H9 (cell line): ENCODE results near the gene RAB11FIP5. TPM values are rescaled to one million over a fixed set of nuclear protein-coding genes. Genes with fewer than 3 reads are reported as not detected.

ENCODE experiments used
- DNase-seq: peaks from one replicate; pipeline ENCODE4 v3.0.0-alpha.2; 2017
- H2AFZ ChIP-seq: one replicate; pipeline ENCODE4 v1.6.1; 2013; ENCODE audit warnings: mild to moderate bottlenecking, low read length, control low read depth, moderate library complexity
- H2AK5ac ChIP-seq: 2 replicates; pipeline ENCODE4 v1.6.1; 2013; ENCODE audit warnings: low read length, control low read depth, mixed read lengths; ENCODE audit not compliant: insufficient read length
- H2BK120ac ChIP-seq: one replicate; pipeline ENCODE4 v1.6.1; 2013; ENCODE audit warnings: low read depth, mild to moderate bottlenecking, low read length, control low read depth, inconsistent platforms; ENCODE audit not compliant: poor library complexity, severe bottlenecking
- H2BK12ac ChIP-seq: 2 replicates; pipeline ENCODE4 v1.6.1; 2013; ENCODE audit warnings: low read length, control low read depth, mixed read lengths, low read depth; ENCODE audit not compliant: insufficient read length
- H2BK15ac ChIP-seq: 2 replicates; pipeline ENCODE4 v1.6.1; 2013; ENCODE audit warnings: low read depth, low read length, control low read depth
- H2BK20ac ChIP-seq: one replicate; pipeline ENCODE4 v1.6.1; 2013; ENCODE audit warnings: low read depth, mild to moderate bottlenecking, low read length, control low read depth, inconsistent platforms; ENCODE audit not compliant: poor library complexity, severe bottlenecking
- H2BK5ac ChIP-seq: 2 replicates; pipeline ENCODE4 v1.6.1; 2013; ENCODE audit warnings: low read length, control low read depth, mixed read lengths; ENCODE audit not compliant: insufficient read length
- H3K14ac ChIP-seq: 2 replicates; pipeline ENCODE4 v1.6.1; 2013; ENCODE audit warnings: low read length, control low read depth; ENCODE audit not compliant: insufficient read depth
- H3K18ac ChIP-seq: 2 replicates; pipeline ENCODE4 v1.6.1; 2013; ENCODE audit warnings: low read depth, mild to moderate bottlenecking, mixed read lengths, low read length, control low read depth; ENCODE audit not compliant: insufficient read length
- H3K23ac ChIP-seq: 2 replicates; pipeline ENCODE4 v1.6.1; 2013; ENCODE audit warnings: low read length, control low read depth, mixed read lengths, low read depth; ENCODE audit not compliant: insufficient read length
- H3K23me2 ChIP-seq: 2 replicates; pipeline ENCODE4 v1.6.1; 2013; ENCODE audit warnings: low read depth, mild to moderate bottlenecking, mixed read lengths, low read length, control low read depth; ENCODE audit not compliant: insufficient read length, poor library complexity, severe bottlenecking
- H3K27ac ChIP-seq: 2 replicates; pipeline ENCODE4 v1.5.1; 2013; ENCODE audit warnings: low read length, control low read depth, mixed read lengths, low read depth; ENCODE audit not compliant: insufficient read length
- H3K27me3 ChIP-seq: 2 replicates; pipeline ENCODE4 v1.6.1; 2013; ENCODE audit warnings: low read length, control low read depth, inconsistent platforms; ENCODE audit not compliant: insufficient read depth
- H3K4ac ChIP-seq: 2 replicates; pipeline ENCODE4 v1.6.1; 2013; ENCODE audit warnings: low read depth, mild to moderate bottlenecking, control low read depth, inconsistent platforms, low read length, moderate library complexity
- H3K4me1 ChIP-seq: 2 replicates; pipeline ENCODE4 v1.6.1; 2013; ENCODE audit warnings: low read length, control low read depth, inconsistent platforms; ENCODE audit not compliant: insufficient read depth
- H3K4me2 ChIP-seq: 2 replicates; pipeline ENCODE4 v1.6.1; 2013; ENCODE audit warnings: low read length, control low read depth, mixed read lengths; ENCODE audit not compliant: insufficient read length, insufficient read depth
- H3K56ac ChIP-seq: 2 replicates; pipeline ENCODE4 v1.6.1; 2013; ENCODE audit warnings: low read depth, mild to moderate bottlenecking, mixed read lengths, low read length, control low read depth; ENCODE audit not compliant: insufficient read length
- H3K79me1 ChIP-seq: 2 replicates; pipeline ENCODE4 v1.6.1; 2013; ENCODE audit warnings: low read depth, mild to moderate bottlenecking, moderate library complexity, low read length, control low read depth, inconsistent platforms; ENCODE audit not compliant: insufficient read depth, poor library complexity, severe bottlenecking
- H3K79me2 ChIP-seq: 2 replicates; pipeline ENCODE4 v1.6.1; 2013; ENCODE audit warnings: low read length, control low read depth, inconsistent platforms; ENCODE audit not compliant: insufficient read depth
- H3K9ac ChIP-seq: 2 replicates; pipeline ENCODE4 v1.6.1; 2013; ENCODE audit warnings: low read length, control low read depth, mixed read lengths; ENCODE audit not compliant: insufficient read length; ENCODE audit errors: extremely low read depth
- H3K9me3 ChIP-seq: one replicate; pipeline ENCODE4 v1.6.1; 2013; ENCODE audit warnings: low read depth, low read length, inconsistent platforms; ENCODE audit not compliant: control insufficient read depth
- H3T11ph ChIP-seq: one replicate; pipeline ENCODE4 v1.6.1; 2013; ENCODE audit warnings: mild to moderate bottlenecking, low read length, control low read depth, inconsistent platforms
- H4K20me1 ChIP-seq: one replicate; pipeline ENCODE4 v1.6.1; 2013; ENCODE audit not compliant: control insufficient read depth, insufficient read length, insufficient read depth
- H4K5ac ChIP-seq: 2 replicates; pipeline ENCODE4 v1.6.1; 2013; ENCODE audit warnings: low read depth, mild to moderate bottlenecking, mixed read lengths, low read length, control low read depth; ENCODE audit not compliant: insufficient read length
- H4K8ac ChIP-seq: replicated peaks from 2 replicates; pipeline ENCODE4 v1.6.1; 2013; ENCODE audit warnings: low read length, control low read depth, mixed read lengths, low read depth; ENCODE audit not compliant: insufficient read length
- H4K91ac ChIP-seq: 2 replicates; pipeline ENCODE4 v1.6.1; 2013; ENCODE audit warnings: low read depth, mild to moderate bottlenecking, moderate library complexity, mixed read lengths, low read length, control low read depth; ENCODE audit not compliant: insufficient read length
- H3K27ac Mint-ChIP-seq, 3 experiments: 2 replicates in 2 of 3; 3 replicates in 1 of 3; pipeline ENCODE4 v1.8.0; 2020 to 2021; ENCODE audit warnings: mixed read lengths in 3 of 3, mild to moderate bottlenecking in 1 of 3, moderate library complexity in 1 of 3
- H3K27me3 Mint-ChIP-seq: 2 replicates; pipeline ENCODE4 v1.8.0; 2021; ENCODE audit warnings: low read depth, mild to moderate bottlenecking, moderate library complexity, mixed read lengths
- H3K36me3 Mint-ChIP-seq, 3 experiments: 2 replicates in 2 of 3; 3 replicates in 1 of 3; pipeline ENCODE4 v1.8.0; 2020 to 2021; ENCODE audit warnings: low read depth in 3 of 3, mixed read lengths in 3 of 3; ENCODE audit not compliant: insufficient read depth in 1 of 3
- H3K4me1 Mint-ChIP-seq, 2 experiments: 2 replicates each; pipeline ENCODE4 v1.8.0; 2020; ENCODE audit warnings: mixed read lengths in 2 of 2
- H3K4me3 Mint-ChIP-seq, 2 experiments: 2 replicates in 1 of 2; 3 replicates in 1 of 2; pipeline ENCODE4 v1.8.0; 2020 to 2021; ENCODE audit warnings: mild to moderate bottlenecking in 2 of 2, mixed read lengths in 2 of 2, moderate library complexity in 1 of 2
- H3K9me3 Mint-ChIP-seq, 2 experiments: 2 replicates in 1 of 2; 3 replicates in 1 of 2; pipeline ENCODE4 v1.8.0; 2020; ENCODE audit warnings: mild to moderate bottlenecking in 2 of 2, mixed read lengths in 2 of 2, moderate library complexity in 1 of 2
- CTCF ChIP-seq: fragments of 200-600 bp; sonication (generic); conservative IDR thresholded peaks from 3 replicates; pipeline ENCODE4 v1.8.0; 2021; ENCODE audit warnings: antibody characterized with exemption, mild to moderate bottlenecking
- WGBS: extraction: QIAGEN DNeasy Blood & Tissue Kit; methylation state at CpG from one replicate; pipeline ENCODE4 v1.1.7; 2013; ENCODE audit warnings: missing lambda C conversion rate, low lambda C conversion rate, mixed read lengths; ENCODE audit not compliant: insufficient read length; ENCODE audit errors: extremely low coverage; 5-methylcytosine and 5-hydroxymethylcytosine counted together
- total RNA-seq: library from RNA; stranded (reverse); gene quantifications from 2 replicates; pipeline ENCODE4 v1.2.1, GENCODE V29; 2021

Gene RAB11FIP5
- total RNA-seq, 1 experiment from 2014 or later = 7.1 TPM

GRCh38 chr2:73101626-73102256 is 11.0 kb downstream of the RAB11FIP5 start:
- Mint-ChIP-seq H3K27ac (peak overlapping the region; percentile 13 to 85 (median 37); a peak in 4 of 7 replicates), H3K9me3 (no peaks in the 10 kb centered on the region), H3K36me3 (peaks cover 0 to 4% (median 0%) of the 10 kb centered on the region in 3 experiments; a peak in 3 of 7 replicates), H3K4me3 (peak overlapping the region in 1 of 2 experiments; percentile 35; a peak in 1 of 5 replicates), H3K27me3 (no peaks in the 10 kb centered on the region), H3K4me1 (peaks cover 16 to 22% of the 10 kb centered on the region in 2 experiments)
- Histone ChIP-seq H3K79me1 (no peaks in the 10 kb centered on the region), H3K9me3 (no peaks in the 10 kb centered on the region), H3K27me3 (no peaks in the 10 kb centered on the region), H2BK15ac (no peak overlapping the region), H4K91ac (no peak overlapping the region), H2BK12ac (no peak overlapping the region), H3T11ph (no peak overlapping the region), H3K23me2 (no peaks in the 10 kb centered on the region), H3K4me2 (peak overlapping the region; percentile 15), H3K9ac (peak overlapping the region; percentile 28), H3K4me1 (peaks cover 3% of the 10 kb centered on the region; the same call in 1 of the 2 replicates), H3K18ac (no peak overlapping the region), H2AK5ac (no peak overlapping the region), H2BK120ac (no peak overlapping the region), H2BK20ac (no peak overlapping the region), H2BK5ac (no peak overlapping the region), H2AFZ (no peak overlapping the region), H3K56ac (no peak overlapping the region), H4K5ac (no peak overlapping the region), H3K4ac (no peak overlapping the region), H3K79me2 (no peaks in the 10 kb centered on the region; the same call in 1 of the 2 replicates), H4K8ac (no peak overlapping the region), H3K23ac (no peak overlapping the region), H3K27ac (no peak overlapping the region), H3K14ac (peak overlapping the region; percentile 86), H4K20me1 (no peaks in the 10 kb centered on the region)
- no peak for DNase-seq
- WGBS = no CpG with 5 or more reads among the region's 12 CpGs
- TF ChIP-seq CTCF = no peak
